Endothelial cell (in vitro differentiated cells): ENCODE data around the gene PCDH19. TPM values are rescaled to one million over a fixed set of nuclear protein-coding genes. Genes with fewer than 3 reads are reported as not detected.

Experiments used
- DNase-seq: peaks from one replicate; pipeline ENCODE4 v3.0.0; 2021; ENCODE audit warnings: low spot score
- H3K27ac Mint-ChIP-seq: one replicate; pipeline ENCODE4 v1.8.0; 2021; ENCODE audit warnings: mixed read lengths, inconsistent platforms; ENCODE audit not compliant: unreplicated experiment
- H3K27me3 Mint-ChIP-seq: one replicate; pipeline ENCODE4 v1.8.0; 2021; ENCODE audit warnings: mild to moderate bottlenecking, moderate library complexity, mixed read lengths, inconsistent platforms; ENCODE audit not compliant: unreplicated experiment
- H3K36me3 Mint-ChIP-seq: one replicate; pipeline ENCODE4 v1.8.0; 2021; ENCODE audit warnings: mild to moderate bottlenecking, low read depth, mixed read lengths, inconsistent platforms; ENCODE audit not compliant: unreplicated experiment
- H3K4me1 Mint-ChIP-seq: one replicate; pipeline ENCODE4 v1.8.0; 2021; ENCODE audit warnings: mild to moderate bottlenecking, mixed read lengths, inconsistent platforms; ENCODE audit not compliant: unreplicated experiment
- H3K4me3 Mint-ChIP-seq: one replicate; pipeline ENCODE4 v1.8.0; 2021; ENCODE audit warnings: mild to moderate bottlenecking, mixed read lengths, inconsistent platforms; ENCODE audit not compliant: unreplicated experiment
- H3K9me3 Mint-ChIP-seq: one replicate; pipeline ENCODE4 v1.8.0; 2021; ENCODE audit warnings: mixed read lengths, inconsistent platforms; ENCODE audit not compliant: unreplicated experiment
- total RNA-seq: library from RNA; stranded (reverse); fragmentation: NEBNext Ultra II Directional; extraction: Animal tissue kit (Norgen Biotek cat#: 25700); gene quantifications from one replicate; pipeline ENCODE4 v1.2.1, GENCODE V29; 2021; ENCODE audit not compliant: unreplicated experiment
- TF ChIP-seq, protein P1 (sequence below): fragments of 200-600 bp; sonication (generic); IDR thresholded peaks from one replicate; pipeline ENCODE4 v1.5.0; 2021; ENCODE audit warnings: antibody characterized with exemption; ENCODE audit not compliant: unreplicated experiment

PCDH19 gene
- total RNA-seq, 1 donor from 2014 or later, result 34.9 TPM

DNA sequence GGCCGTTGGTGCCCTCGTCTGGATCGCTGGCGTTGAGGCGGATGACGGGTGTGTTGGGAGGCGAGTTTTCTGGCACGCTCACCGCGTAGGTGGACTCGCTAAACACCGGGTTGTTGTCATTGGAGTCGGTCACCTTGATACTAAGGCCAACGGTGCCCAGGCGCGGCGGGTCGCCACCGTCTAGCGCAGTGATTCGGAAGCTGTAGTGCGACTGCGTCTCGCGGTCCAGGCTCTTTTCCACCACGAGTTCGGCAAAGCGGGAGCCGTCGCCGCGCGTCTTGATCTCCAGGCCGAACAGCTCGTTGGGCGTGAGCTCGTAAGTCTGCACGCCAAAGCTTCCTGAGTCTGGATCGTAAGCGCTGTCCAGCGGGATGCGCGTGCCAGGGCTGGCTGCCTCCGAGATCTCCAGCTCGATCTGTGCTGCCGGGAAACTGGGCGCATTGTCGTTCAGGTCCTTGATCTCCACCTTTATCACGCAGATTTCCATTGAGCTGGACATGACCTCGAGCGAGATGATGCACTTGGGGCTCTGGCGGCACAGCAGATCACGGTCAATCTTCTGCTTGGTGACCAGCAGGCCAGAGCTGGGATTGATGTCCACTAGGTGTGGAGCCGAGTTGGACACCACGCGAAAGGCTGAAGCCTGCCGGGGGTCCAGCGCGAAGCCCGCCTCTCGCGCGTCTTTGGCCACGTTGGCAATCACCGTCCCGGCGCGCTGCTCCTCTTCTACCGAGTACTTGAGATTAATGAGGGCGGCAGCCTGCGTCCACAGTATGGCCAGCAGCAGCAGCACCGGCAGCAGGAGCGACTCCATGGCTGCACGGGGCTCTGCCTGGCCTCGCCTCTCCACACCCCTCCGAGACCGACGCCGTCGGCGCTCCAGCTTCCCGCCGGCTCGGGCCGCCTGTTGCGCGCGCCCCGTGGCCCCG is 2.0 kb downstream of the PCDH19 start:
- H3K36me3 Mint-ChIP-seq, result peaks cover 16% of the 10 kb centered on the region
- no peaks in the 10 kb centered on the region for H3K9me3 Mint-ChIP-seq
- TF ChIP-seq, protein P1, sequence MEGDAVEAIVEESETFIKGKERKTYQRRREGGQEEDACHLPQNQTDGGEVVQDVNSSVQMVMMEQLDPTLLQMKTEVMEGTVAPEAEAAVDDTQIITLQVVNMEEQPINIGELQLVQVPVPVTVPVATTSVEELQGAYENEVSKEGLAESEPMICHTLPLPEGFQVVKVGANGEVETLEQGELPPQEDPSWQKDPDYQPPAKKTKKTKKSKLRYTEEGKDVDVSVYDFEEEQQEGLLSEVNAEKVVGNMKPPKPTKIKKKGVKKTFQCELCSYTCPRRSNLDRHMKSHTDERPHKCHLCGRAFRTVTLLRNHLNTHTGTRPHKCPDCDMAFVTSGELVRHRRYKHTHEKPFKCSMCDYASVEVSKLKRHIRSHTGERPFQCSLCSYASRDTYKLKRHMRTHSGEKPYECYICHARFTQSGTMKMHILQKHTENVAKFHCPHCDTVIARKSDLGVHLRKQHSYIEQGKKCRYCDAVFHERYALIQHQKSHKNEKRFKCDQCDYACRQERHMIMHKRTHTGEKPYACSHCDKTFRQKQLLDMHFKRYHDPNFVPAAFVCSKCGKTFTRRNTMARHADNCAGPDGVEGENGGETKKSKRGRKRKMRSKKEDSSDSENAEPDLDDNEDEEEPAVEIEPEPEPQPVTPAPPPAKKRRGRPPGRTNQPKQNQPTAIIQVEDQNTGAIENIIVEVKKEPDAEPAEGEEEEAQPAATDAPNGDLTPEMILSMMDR, result no peak
- H3K4me3 Mint-ChIP-seq, result peak overlapping the region; percentile 80
- peaks cover 28% of the 10 kb centered on the region for H3K4me1 Mint-ChIP-seq
- H3K27me3 Mint-ChIP-seq, result peaks cover 17% of the 10 kb centered on the region
- no peak for DNase-seq
- no peak overlapping the region for H3K27ac Mint-ChIP-seq

DNA sequence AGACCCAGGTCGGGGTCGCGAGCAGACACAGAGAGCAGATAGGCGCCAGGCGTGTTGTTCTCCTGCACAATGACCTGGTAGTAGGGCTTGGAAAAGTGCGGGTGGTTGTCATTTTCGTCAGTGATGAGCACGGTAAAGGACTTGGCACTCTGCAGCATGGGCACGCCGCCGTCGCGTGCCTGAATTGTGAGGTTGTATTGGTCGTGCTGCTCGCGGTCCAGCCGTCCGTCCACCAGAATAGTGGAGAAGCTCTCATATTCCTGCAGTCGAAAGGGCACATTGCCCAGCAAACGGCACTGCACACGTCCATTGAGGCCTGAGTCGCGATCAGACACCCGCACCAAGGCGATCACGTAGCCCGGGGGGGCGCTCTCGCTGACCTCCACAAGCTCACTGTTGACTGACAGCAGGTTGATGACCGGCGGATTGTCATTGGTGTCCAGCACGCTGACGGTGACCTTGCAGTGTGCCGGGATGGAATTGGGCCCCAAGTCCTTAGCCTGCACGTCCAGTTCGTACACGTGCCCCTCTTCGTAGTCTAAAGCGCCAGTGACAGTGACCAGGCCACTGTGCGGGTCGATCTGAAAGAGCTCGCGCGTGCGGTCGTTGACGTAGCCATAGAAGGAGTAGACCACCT is 2.8 kb downstream of the PCDH19 start:
- TF ChIP-seq, protein P1, result no peak
- peaks cover 16% of the 10 kb centered on the region for H3K36me3 Mint-ChIP-seq
- H3K9me3 Mint-ChIP-seq, result no peaks in the 10 kb centered on the region
- peaks cover 17% of the 10 kb centered on the region for H3K27me3 Mint-ChIP-seq
- H3K4me3 Mint-ChIP-seq, result no peak overlapping the region
- peaks cover 25% of the 10 kb centered on the region for H3K4me1 Mint-ChIP-seq
- H3K27ac Mint-ChIP-seq, result no peak overlapping the region
- DNase-seq, result no peak

DNA sequence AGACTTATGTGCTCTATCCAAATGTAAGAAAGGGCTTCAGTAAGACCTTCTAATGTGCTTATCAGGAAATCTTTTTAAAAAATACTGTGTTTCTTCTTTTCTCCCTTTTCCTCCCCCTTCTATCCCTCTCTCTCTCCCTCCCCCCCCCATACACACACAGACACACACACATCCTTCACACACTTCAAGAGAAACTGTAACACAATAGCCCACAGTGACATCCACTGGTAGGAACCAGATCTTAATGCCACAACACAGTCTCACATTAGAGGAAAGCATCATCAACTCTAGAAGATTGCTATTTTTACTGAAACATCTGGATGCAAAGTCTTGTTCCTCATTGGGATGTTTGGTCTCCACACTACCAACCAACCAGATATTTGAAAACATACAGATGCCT is 4.6 kb downstream of the PCDH19 start:
- DNase-seq, result no peak
- Mint-ChIP-seq H3K36me3 (peaks cover 16% of the 10 kb centered on the region), H3K4me1 (peaks cover 25% of the 10 kb centered on the region), H3K4me3 (peak overlapping the region; percentile 85), H3K27ac (no peak overlapping the region), H3K27me3 (peaks cover 17% of the 10 kb centered on the region), H3K9me3 (no peaks in the 10 kb centered on the region)
- TF ChIP-seq, protein P1, result no peak

DNA sequence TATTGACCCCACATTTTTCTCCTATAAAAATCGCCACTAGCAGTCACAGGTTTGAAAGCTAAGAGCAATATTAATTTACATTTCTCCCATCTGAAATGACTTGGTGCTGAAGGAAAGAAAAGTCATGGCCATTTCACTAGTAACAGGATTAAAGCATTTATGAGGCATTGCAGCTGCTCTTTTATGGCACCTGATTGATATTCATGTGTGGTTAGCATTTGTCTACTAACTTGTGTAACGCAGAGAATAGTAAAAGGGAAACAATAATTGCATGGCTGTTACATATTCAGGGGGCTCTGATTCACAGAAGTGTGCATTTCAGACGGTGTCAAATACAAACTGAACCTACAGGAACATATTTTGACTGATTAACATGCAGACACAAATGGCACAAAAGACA is 5.2 kb downstream of the PCDH19 start:
- TF ChIP-seq, protein P1, result no peak
- Mint-ChIP-seq H3K9me3 (no peaks in the 10 kb centered on the region), H3K36me3 (peaks cover 16% of the 10 kb centered on the region), H3K4me3 (peak overlapping the region; percentile 62), H3K27ac (no peak overlapping the region), H3K27me3 (peaks cover 17% of the 10 kb centered on the region), H3K4me1 (peaks cover 25% of the 10 kb centered on the region)
- DNase-seq, result no peak

DNA sequence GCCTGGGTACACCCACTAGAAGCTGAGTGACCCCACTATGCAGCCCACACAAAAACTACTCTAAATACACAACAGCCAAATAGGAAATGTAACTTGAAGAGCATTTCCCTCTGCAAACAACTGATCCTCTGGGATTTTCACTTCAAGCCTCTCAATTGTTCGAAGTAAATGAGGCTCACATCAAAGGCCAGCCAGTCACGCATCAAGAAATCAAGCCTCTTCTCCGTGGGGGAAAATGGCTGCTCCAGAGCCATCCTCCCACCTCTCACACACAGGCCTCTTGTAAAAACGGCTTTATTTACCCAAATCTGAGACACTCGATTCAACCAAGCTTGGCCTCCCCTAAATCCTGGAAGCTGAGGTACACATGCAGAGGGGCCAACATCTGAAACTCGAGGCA is 14.3 kb downstream of the PCDH19 start:
- H3K4me3 Mint-ChIP-seq, result no peak overlapping the region
- DNase-seq, result no peak
- H3K27me3 Mint-ChIP-seq, result peaks cover 2% of the 10 kb centered on the region
- TF ChIP-seq, protein P1, result no peak
- H3K27ac Mint-ChIP-seq, result no peak overlapping the region
- H3K4me1 Mint-ChIP-seq, result peaks cover 7% of the 10 kb centered on the region
- no peaks in the 10 kb centered on the region for H3K9me3 Mint-ChIP-seq
- no peaks in the 10 kb centered on the region for H3K36me3 Mint-ChIP-seq
